CD4-positive, alpha-beta memory T cell (primary cell): Measurements from ENCODE around the gene NT5C2. TPM values are rescaled to one million over a fixed set of nuclear protein-coding genes. Genes with fewer than 3 reads are reported as not detected.
A peak's percentile ranks its signal among the peaks of the same experiment; 100 is the strongest.

ENCODE experiments used
- CTCF ChIA-PET: fragments of 350-600 bp; sonication (Branson Sonifier 250); formaldehyde crosslinking; loops from one replicate; lab custom pipeline; 2021; ENCODE audit warnings: inconsistent platforms; ENCODE audit not compliant: partially characterized antibody; lab: Charles Lee
- POLR2A ChIA-PET: fragments of 350-600 bp; sonication (Branson Sonifier 250); formaldehyde crosslinking; loops from one replicate; lab custom pipeline; 2021; ENCODE audit not compliant: partially characterized antibody; lab: Charles Lee
- DNase-seq, 5 donors: peaks; one replicate each; pipeline versions ENCODE4 v3.0.0 to v3.0.0-alpha.2; 2020 to 2022; ENCODE audit warnings: mixed read lengths in 1 of 5
- H3K27ac ChIP-seq: one replicate; pipeline ENCODE4 v1.7.0; 2013; ENCODE audit warnings: low read depth, low read length
- H3K27me3 ChIP-seq: 2 replicates; pipeline ENCODE4 v1.7.0; 2013; ENCODE audit warnings: mild to moderate bottlenecking, low read length, moderate library complexity; ENCODE audit not compliant: insufficient read depth
- H3K36me3 ChIP-seq: 2 replicates; pipeline ENCODE4 v1.7.0; 2013; ENCODE audit warnings: mild to moderate bottlenecking, low read length, moderate library complexity; ENCODE audit not compliant: insufficient read depth
- H3K4me1 ChIP-seq: 2 replicates; pipeline ENCODE4 v1.7.0; 2013; ENCODE audit warnings: mild to moderate bottlenecking, low read length, moderate library complexity; ENCODE audit not compliant: insufficient read depth
- H3K4me3 ChIP-seq, 2 donors: one replicate each; pipeline ENCODE4 v1.7.0; 2013; ENCODE audit warnings: low read length in 2 of 2, mild to moderate bottlenecking in 1 of 2
- H3K9me3 ChIP-seq, 2 donors: one replicate each; pipeline ENCODE4 v1.7.0; 2013; ENCODE audit warnings: low read length in 2 of 2, control low read depth in 1 of 2; ENCODE audit not compliant: control insufficient read depth in 1 of 2
- H3K27ac Mint-ChIP-seq, 7 donors: one replicate each; pipeline ENCODE4 v1.8.0; 2020 to 2021; ENCODE audit warnings: mixed read lengths in 7 of 7, mild to moderate bottlenecking in 6 of 7, inconsistent platforms in 3 of 7, moderate library complexity in 3 of 7
- H3K27me3 Mint-ChIP-seq, 2 donors: one replicate each; pipeline ENCODE4 v1.8.0; 2020 to 2021; ENCODE audit warnings: mixed read lengths in 2 of 2
- H3K36me3 Mint-ChIP-seq, 2 donors: one replicate each; pipeline ENCODE4 v1.8.0; 2020 to 2021; ENCODE audit warnings: mixed read lengths in 2 of 2, inconsistent platforms in 1 of 2, mild to moderate bottlenecking in 1 of 2
- H3K4me1 Mint-ChIP-seq, 4 donors: one replicate each; pipeline ENCODE4 v1.8.0; 2020 to 2021; ENCODE audit warnings: mixed read lengths in 4 of 4, mild to moderate bottlenecking in 1 of 4
- H3K4me3 Mint-ChIP-seq, 8 donors: one replicate each; pipeline ENCODE4 v1.8.0; 2020 to 2021; ENCODE audit warnings: mixed read lengths in 8 of 8, mild to moderate bottlenecking in 7 of 8, moderate library complexity in 6 of 8, inconsistent platforms in 3 of 8
- H3K9me3 Mint-ChIP-seq, 8 donors: one replicate each; pipeline ENCODE4 v1.8.0; 2020 to 2021; ENCODE audit warnings: mixed read lengths in 8 of 8, mild to moderate bottlenecking in 5 of 8, inconsistent platforms in 3 of 8, moderate library complexity in 1 of 8
- intact Hi-C: fragments of 100-400 bp; cut with micrococcal nuclease; formaldehyde crosslinking; loops from one replicate; pipeline ENCODE4 v1.15.1; 2023
- polyA plus RNA-seq, 2 donors: library from polyadenylated mRNA; unstranded; fragments of 300-500 nt; fragmentation: Illumina TruSeq; gene quantifications; one replicate each; pipeline ENCODE4 v1.2.3, GENCODE V29; 2021
- total RNA-seq, 2 experiments: library from RNA; stranded (reverse); gene quantifications; one replicate each; pipeline ENCODE4 v1.2.3, GENCODE V29; 2021

NT5C2 gene
- total and polyA plus RNA-seq, 4 experiments from 2014 or later = 54.3 to 80.4 (median 79.3) TPM

- Histone ChIP-seq H3K9me3 (no peaks in the 10 kb centered on the region), H3K4me3 (no peak overlapping the region), H3K4me1 (no peaks in the 10 kb centered on the region), H3K36me3 (peaks cover 73% of the 10 kb centered on the region), H3K27ac (no peak overlapping the region), H3K27me3 (no peaks in the 10 kb centered on the region)
- ChIA-PET CTCF (no interaction called here), POLR2A (no interaction called here)
- Mint-ChIP-seq H3K4me3 (no peak overlapping the region), H3K9me3 (no peaks in the 10 kb centered on the region), H3K27me3 (no peaks in the 10 kb centered on the region), H3K36me3 (peaks cover 49 to 72% of the 10 kb centered on the region in 2 donors), H3K27ac (no peak overlapping the region), H3K4me1 (peaks cover 0 to 1% (median 0%) of the 10 kb centered on the region in 4 donors)
- intact Hi-C loops = no loop called here
- DNase-seq = no peak
Measured at GRCh38 chr10:103095005-103095404, 98.1 kb downstream of the NT5C2 start.

GRCh38 chr10:103090911-103091310 lies 102.2 kb downstream of the NT5C2 start:
- Mint-ChIP-seq H3K36me3 (peaks cover 68 to 80% of the 10 kb centered on the region in 2 donors), H3K27me3 (no peaks in the 10 kb centered on the region)

GRCh38 chr10:103089493-103089892 lies 103.6 kb downstream of the NT5C2 start:
- H3K4me1 Mint-ChIP-seq = no peaks in the 10 kb centered on the region
- no peak overlapping the region for H3K4me3 ChIP-seq
- H3K36me3 Mint-ChIP-seq = peaks cover 72 to 89% of the 10 kb centered on the region in 2 donors
- ChIA-PET CTCF (no interaction called here), POLR2A (no interaction called here)
- no peaks in the 10 kb centered on the region for H3K27me3 Mint-ChIP-seq
- DNase-seq = no peak
- H3K9me3 Mint-ChIP-seq = no peaks in the 10 kb centered on the region
- peaks cover 59% of the 10 kb centered on the region for H3K36me3 ChIP-seq
- intact Hi-C loops = no loop called here
- H3K27ac Mint-ChIP-seq = peak overlapping the region in 1 of 7 donors; percentile 26
- no peaks in the 10 kb centered on the region for H3K4me1 ChIP-seq
- H3K9me3 ChIP-seq = no peaks in the 10 kb centered on the region
- no peaks in the 10 kb centered on the region for H3K27me3 ChIP-seq
- H3K4me3 Mint-ChIP-seq = no peak overlapping the region
- no peak overlapping the region for H3K27ac ChIP-seq

More at GRCh38 chr10:103090911-103091310, 102.2 kb downstream of the NT5C2 start:
- Histone ChIP-seq H3K4me1 (no peaks in the 10 kb centered on the region), H3K4me3 (no peak overlapping the region), H3K36me3 (peaks cover 66% of the 10 kb centered on the region), H3K27ac (no peak overlapping the region), H3K27me3 (no peaks in the 10 kb centered on the region), H3K9me3 (no peaks in the 10 kb centered on the region)
- DNase-seq = no peak
- Mint-ChIP-seq H3K4me1 (no peaks in the 10 kb centered on the region), H3K4me3 (no peak overlapping the region), H3K9me3 (no peaks in the 10 kb centered on the region), H3K27ac (no peak overlapping the region)
- CTCF ChIA-PET = interaction anchor here (0.9 to 1.0 kb wide), 2 partner anchors 25 to 154 kb away, joined by 3 read pairs; no protein-coding TSS in a partner anchor
- POLR2A ChIA-PET = no interaction called here
- intact Hi-C loops = no loop called here

GRCh38 chr10:103086799-103087198 lies 106.3 kb downstream of the NT5C2 start:
- Histone ChIP-seq H3K4me1 (no peaks in the 10 kb centered on the region), H3K36me3 (peaks cover 34% of the 10 kb centered on the region), H3K9me3 (no peaks in the 10 kb centered on the region), H3K4me3 (no peak overlapping the region), H3K27me3 (no peaks in the 10 kb centered on the region), H3K27ac (no peak overlapping the region)
- Mint-ChIP-seq H3K36me3 (peaks cover 57 to 72% of the 10 kb centered on the region in 2 donors), H3K4me3 (no peak overlapping the region), H3K27me3 (no peaks in the 10 kb centered on the region), H3K27ac (peak overlapping the region in 1 of 7 donors; percentile 23), H3K9me3 (no peaks in the 10 kb centered on the region), H3K4me1 (no peaks in the 10 kb centered on the region)
- DNase-seq = no peak
- ChIA-PET CTCF (no interaction called here), POLR2A (no interaction called here)
- intact Hi-C loops = no loop called here

- H3K4me1 ChIP-seq = no peaks in the 10 kb centered on the region
- CTCF ChIA-PET = no interaction called here
- intact Hi-C loops = no loop called here
- DNase-seq = no peak
- H3K36me3 Mint-ChIP-seq = peaks cover 51 to 66% of the 10 kb centered on the region in 2 donors
- H3K27me3 Mint-ChIP-seq = no peaks in the 10 kb centered on the region
- H3K27me3 ChIP-seq = no peaks in the 10 kb centered on the region
- no peaks in the 10 kb centered on the region for H3K4me1 Mint-ChIP-seq
- H3K9me3 ChIP-seq = no peaks in the 10 kb centered on the region
- peaks cover 30% of the 10 kb centered on the region for H3K36me3 ChIP-seq
- H3K27ac ChIP-seq = no peak overlapping the region
- POLR2A ChIA-PET = no interaction called here
- H3K4me3 Mint-ChIP-seq = no peak overlapping the region
- no peak overlapping the region for H3K27ac Mint-ChIP-seq
- no peak overlapping the region for H3K4me3 ChIP-seq
- H3K9me3 Mint-ChIP-seq = no peaks in the 10 kb centered on the region
Measured at GRCh38 chr10:103086261-103086660, 106.8 kb downstream of the NT5C2 start.

GRCh38 chr10:103083977-103084320 lies 109.1 kb downstream of the NT5C2 start:
- H3K36me3 ChIP-seq = peaks cover 9% of the 10 kb centered on the region
- no peaks in the 10 kb centered on the region for H3K4me1 Mint-ChIP-seq
- intact Hi-C loops = no loop called here
- no peaks in the 10 kb centered on the region for H3K27me3 ChIP-seq
- H3K4me3 Mint-ChIP-seq = no peak overlapping the region
- H3K27ac Mint-ChIP-seq = peak overlapping the region in 1 of 7 donors; percentile 35
- H3K36me3 Mint-ChIP-seq = peaks cover 31 to 49% of the 10 kb centered on the region in 2 donors
- no peak for DNase-seq
- POLR2A ChIA-PET = no interaction called here
- no peak overlapping the region for H3K27ac ChIP-seq
- no peak overlapping the region for H3K4me3 ChIP-seq
- no peaks in the 10 kb centered on the region for H3K9me3 Mint-ChIP-seq
- CTCF ChIA-PET = no interaction called here
- H3K27me3 Mint-ChIP-seq = no peaks in the 10 kb centered on the region
- no peaks in the 10 kb centered on the region for H3K4me1 ChIP-seq
- no peaks in the 10 kb centered on the region for H3K9me3 ChIP-seq

- peaks cover 26 to 44% of the 10 kb centered on the region in 2 donors for H3K36me3 Mint-ChIP-seq
Measured at GRCh38 chr10:103083266-103083976, 109.7 kb downstream of the NT5C2 start.

More at GRCh38 chr10:103083266-103083976, 109.7 kb downstream of the NT5C2 start:
- no peaks in the 10 kb centered on the region for H3K27me3 Mint-ChIP-seq
- Histone ChIP-seq H3K36me3 (peaks cover 8% of the 10 kb centered on the region), H3K27ac (no peak overlapping the region), H3K4me1 (no peaks in the 10 kb centered on the region), H3K4me3 (no peak overlapping the region), H3K9me3 (no peaks in the 10 kb centered on the region), H3K27me3 (no peaks in the 10 kb centered on the region)
- no peaks in the 10 kb centered on the region for H3K9me3 Mint-ChIP-seq
- no peak overlapping the region for H3K4me3 Mint-ChIP-seq
- ChIA-PET POLR2A (interaction anchor here (1.2 kb wide), 1 partner anchor 14 kb away, joined by 3 read pairs; no protein-coding TSS in a partner anchor), CTCF (interaction anchor here (0.9 kb wide), 1 partner anchor 13 kb away, joined by 3 read pairs; no protein-coding TSS in a partner anchor)
- no peaks in the 10 kb centered on the region for H3K4me1 Mint-ChIP-seq
- peak overlapping the region in 4 of 7 donors; percentile 21 to 53 (median 32) for H3K27ac Mint-ChIP-seq
- DNase-seq = no peak
- intact Hi-C loops = no loop called here
